HG03196 (cell line): ENCODE measurements around the gene TMEM174.

ENCODE experiments used
- ATAC-seq: cut with Tn5 transposase; IDR thresholded peaks from one replicate; pipeline ENCODE4 v1.9.1; 2021; ENCODE audit not compliant: unreplicated experiment

TMEM174 gene

DNA sequence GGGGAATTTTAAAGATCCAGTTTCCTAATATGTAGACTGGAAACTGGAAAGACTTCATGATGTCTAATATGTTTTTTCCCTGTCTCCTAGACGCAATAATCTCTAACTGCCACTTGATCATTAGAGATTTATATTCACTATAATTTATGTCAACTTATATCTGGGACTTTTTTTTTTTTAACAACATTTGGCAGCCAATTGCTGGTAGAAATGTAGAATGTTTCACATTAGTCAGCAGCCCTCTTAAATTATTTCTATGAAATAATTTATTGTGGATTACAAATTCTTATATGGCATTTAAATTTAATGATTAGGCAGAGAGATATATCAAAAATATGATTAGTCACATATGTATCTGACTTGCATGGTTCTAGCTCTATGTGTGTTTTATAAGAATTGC is 48.2 kb downstream of the TMEM174 start:
- no peak for ATAC-seq

DNA sequence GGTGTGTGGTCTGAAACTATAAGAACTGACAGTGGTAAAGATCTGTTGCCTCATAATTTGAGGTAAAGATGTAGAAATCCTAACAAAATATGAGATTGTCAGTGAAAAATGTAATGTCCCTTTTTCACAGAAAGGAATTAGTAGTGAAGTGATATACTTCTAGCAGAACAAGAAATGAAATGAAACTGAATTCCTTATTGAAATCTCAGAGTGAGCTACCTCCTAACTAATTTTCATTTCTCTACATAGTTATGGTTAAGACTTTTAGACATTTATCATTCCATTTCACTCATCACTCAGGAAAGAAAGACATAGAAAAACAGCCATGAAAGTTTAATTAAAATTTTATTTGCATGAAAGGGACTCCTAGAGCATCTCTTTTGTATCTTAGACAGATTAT is 48.7 kb downstream of the TMEM174 start:
- no peak for ATAC-seq

DNA sequence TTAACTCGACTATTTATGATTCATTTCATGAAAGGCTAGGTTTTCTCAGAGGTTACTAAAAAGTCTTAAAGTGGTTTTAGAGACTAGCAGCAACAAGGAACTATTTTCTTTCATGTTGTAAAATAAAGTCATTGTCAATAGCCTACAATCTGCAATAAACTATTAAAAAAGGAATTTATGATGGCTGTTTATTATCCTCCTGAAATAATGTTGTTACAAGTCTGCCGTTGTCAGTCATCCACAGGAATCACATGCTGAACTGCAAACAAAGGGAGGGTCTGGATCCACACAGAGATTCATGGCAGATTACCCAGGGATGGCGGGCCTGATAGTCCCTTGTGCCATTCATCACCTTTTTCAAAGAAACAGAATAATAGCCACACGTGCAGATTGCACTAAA is 49.2 kb downstream of the TMEM174 start:
- ATAC-seq = no peak
